Panc1 (cell line): ENCODE results near the gene LRMDA. TPM values are rescaled to one million over a fixed set of nuclear protein-coding genes. Genes with fewer than 3 reads are reported as not detected.

Experiments used
- ATAC-seq: fragments of 200-7000 bp; cut with Tn5 transposase; 2 replicates; pipeline ENCODE4 v1.9.1; 2020; ENCODE audit warnings: mild to moderate bottlenecking, moderate library complexity
- BruUV-seq: library from RNA; stranded (reverse); fragments of 400-500 nt; replicated peaks from 2 replicates; lab custom pipeline; 2021; lab: Mats Ljungman, UMichigan
- CTCF ChIA-PET: fragments of 300-600 bp; sonication (Branson Sonifier 250); formaldehyde crosslinking; loops from one replicate; lab custom pipeline; 2022; ENCODE audit warnings: antibody characterized with exemption; lab: Charles Lee
- POLR2A ChIA-PET: fragments of 300-600 bp; sonication (Branson Sonifier 250); formaldehyde crosslinking; loops from one replicate; lab custom pipeline; 2022; ENCODE audit warnings: antibody characterized with exemption; lab: Charles Lee
- DNase-seq: peaks from one replicate; pipeline ENCODE4 v3.0.0-alpha.2; 2010; ENCODE audit warnings: low read depth, low spot score
- H3K27ac ChIP-seq: 2 replicates; pipeline ENCODE4 v1.5.1; 2011; ENCODE audit warnings: mild to moderate bottlenecking, low read length, inconsistent platforms
- H3K27me3 ChIP-seq: fragments of 200-500 bp; sonication (Bioruptor generic); 2 replicates; pipeline ENCODE4 v1.6.0; 2014; ENCODE audit warnings: low read length, inconsistent platforms; ENCODE audit not compliant: control insufficient read depth, insufficient read depth
- H3K36me3 ChIP-seq: fragments of 200-500 bp; sonication (Bioruptor generic); 2 replicates; pipeline ENCODE4 v1.5.1; 2014; ENCODE audit warnings: inconsistent platforms, mild to moderate bottlenecking, low read length, moderate library complexity; ENCODE audit not compliant: control insufficient read depth, insufficient read depth
- H3K4me1 ChIP-seq: 2 replicates; pipeline ENCODE4 v1.5.1; 2011; ENCODE audit warnings: inconsistent platforms, mild to moderate bottlenecking, low read length, moderate library complexity; ENCODE audit not compliant: control insufficient read depth, insufficient read depth
- H3K4me3 ChIP-seq, 2 experiments: 2 replicates each; pipeline ENCODE4 v1.5.1; 2011 to 2012; ENCODE audit warnings: low read depth in 2 of 2, low read length in 2 of 2, mild to moderate bottlenecking in 2 of 2, inconsistent platforms in 1 of 2, moderate library complexity in 1 of 2
- H3K9me3 ChIP-seq: fragments of 200-500 bp; sonication (Bioruptor generic); 2 replicates; pipeline ENCODE4 v1.5.1; 2014; ENCODE audit warnings: low read depth, mild to moderate bottlenecking, inconsistent platforms, low read length, moderate library complexity; ENCODE audit not compliant: control insufficient read depth, insufficient read depth
- CTCF ChIP-seq: fragments of 450-650 bp; IDR thresholded peaks from 2 replicates; pipeline ENCODE4 v1.5.1; 2017; ENCODE audit warnings: mild to moderate bottlenecking
- POLR2AphosphoS5 ChIP-seq: IDR thresholded peaks from 2 replicates; pipeline ENCODE4 v1.6.1; 2012; ENCODE audit warnings: mild to moderate bottlenecking, low read depth, low read length, moderate library complexity
- REST ChIP-seq, 2 experiments: IDR thresholded peaks; 2 replicates each; pipeline ENCODE4 v1.6.1; 2011 to 2012; ENCODE audit warnings: low read depth in 2 of 2, control low read depth in 1 of 2, low read length in 1 of 2, mild to moderate bottlenecking in 1 of 2, moderate library complexity in 1 of 2; ENCODE audit not compliant: insufficient read depth in 1 of 2
- SIN3A ChIP-seq: IDR thresholded peaks from 2 replicates; pipeline ENCODE4 v1.6.1; 2012; ENCODE audit warnings: low read depth, mild to moderate bottlenecking, low read length, moderate library complexity, borderline replicate concordance; ENCODE audit not compliant: insufficient read depth
- TCF7L2 ChIP-seq: IDR thresholded peaks from 2 replicates; pipeline ENCODE4 v1.6.1; 2011; ENCODE audit warnings: mild to moderate bottlenecking, low read depth, low read length, inconsistent platforms
- in situ Hi-C: cut with HindIII; loops from 2 replicates; pipeline ENCODE4 v1.10.0; 2016; ENCODE audit warnings: low sequenced_read_pairs, low pct_unique_long_range_greater_than_20kb
- intact Hi-C: fragments of 100-400 bp; cut with micrococcal nuclease; formaldehyde crosslinking; loops from one replicate; pipeline ENCODE4 v1.10.0; 2022; ENCODE audit not compliant: unreplicated experiment
- total RNA-seq: library from RNA; stranded (reverse); gene quantifications from one replicate; pipeline ENCODE4 v1.2.1, GENCODE V29; 2021; ENCODE audit not compliant: unreplicated experiment

Gene LRMDA
- total RNA-seq, 1 experiment from 2014 or later = 1.2 TPM

GRCh38 chr10:76088980-76089379 is 657.6 kb downstream of the LRMDA start:
- no peak overlapping the region for H3K4me3 ChIP-seq
- POLR2A ChIA-PET = no interaction called here
- intact Hi-C loops (no loop called here), in situ Hi-C loops (no loop called here)
- H3K4me1 ChIP-seq = no peaks in the 10 kb centered on the region
- DNase-seq (no peak), ATAC-seq (no peak)
- TF ChIP-seq CTCF (no peak), POLR2AphosphoS5 (no peak), SIN3A (no peak), REST (IDR thresholded peaks at IDR 0.05; ENCODE audit: insufficient read depth in 1 of 2, low read depth in 2 of 2, low read length in 1 of 2) (no peak), TCF7L2 (no peak)
- no peak overlapping the region for H3K27ac ChIP-seq
- no peaks in the 10 kb centered on the region for H3K36me3 ChIP-seq
- CTCF ChIA-PET = no interaction called here
- H3K27me3 ChIP-seq = 0 out of 2 replicates have a peak, but pooled peaks cover 3% of the 10 kb centered on the region
- BruUV-seq = no TSS peak
- no peaks in the 10 kb centered on the region for H3K9me3 ChIP-seq

GRCh38 chr10:76089556-76090180 is 658.2 kb downstream of the LRMDA start:
- POLR2A ChIA-PET = no interaction called here
- Histone ChIP-seq H3K27ac (no peak overlapping the region), H3K36me3 (no peaks in the 10 kb centered on the region), H3K9me3 (no peaks in the 10 kb centered on the region), H3K27me3 (0 out of 2 replicates have a peak, but pooled peaks cover 3% of the 10 kb centered on the region), H3K4me1 (no peaks in the 10 kb centered on the region), H3K4me3 (no peak overlapping the region)
- intact Hi-C loops (no loop called here), in situ Hi-C loops (no loop called here)
- BruUV-seq = no TSS peak
- CTCF ChIA-PET = no interaction called here
- TF ChIP-seq REST (IDR thresholded peaks at IDR 0.05; ENCODE audit: insufficient read depth in 1 of 2, low read depth in 2 of 2, low read length in 1 of 2) (no peak), SIN3A (no peak), POLR2AphosphoS5 (no peak)
- no peak for DNase-seq
- ATAC-seq = no peak
